Measurements from ENCODE around the gene LRRC38.

The LRRC38 gene

GRCh38 chr1:13487143-13487868 is 26.5 kb downstream of the LRRC38 start:
- Histone ChIP-seq H3K36me3 (ENCODE audit: control insufficient read depth, insufficient read depth, low read length) (no peaks in the 10 kb centered on the region), H3K27me3 (replicated peaks; ENCODE audit: control insufficient read depth, insufficient read depth, low read length) (no peaks in the 10 kb centered on the region; the same call in none of the 2 replicates), H3K4me3 (replicated peaks; ENCODE audit: low read depth, low read length) (no peak overlapping the region)
- TF ChIP-seq, protein P1, sequence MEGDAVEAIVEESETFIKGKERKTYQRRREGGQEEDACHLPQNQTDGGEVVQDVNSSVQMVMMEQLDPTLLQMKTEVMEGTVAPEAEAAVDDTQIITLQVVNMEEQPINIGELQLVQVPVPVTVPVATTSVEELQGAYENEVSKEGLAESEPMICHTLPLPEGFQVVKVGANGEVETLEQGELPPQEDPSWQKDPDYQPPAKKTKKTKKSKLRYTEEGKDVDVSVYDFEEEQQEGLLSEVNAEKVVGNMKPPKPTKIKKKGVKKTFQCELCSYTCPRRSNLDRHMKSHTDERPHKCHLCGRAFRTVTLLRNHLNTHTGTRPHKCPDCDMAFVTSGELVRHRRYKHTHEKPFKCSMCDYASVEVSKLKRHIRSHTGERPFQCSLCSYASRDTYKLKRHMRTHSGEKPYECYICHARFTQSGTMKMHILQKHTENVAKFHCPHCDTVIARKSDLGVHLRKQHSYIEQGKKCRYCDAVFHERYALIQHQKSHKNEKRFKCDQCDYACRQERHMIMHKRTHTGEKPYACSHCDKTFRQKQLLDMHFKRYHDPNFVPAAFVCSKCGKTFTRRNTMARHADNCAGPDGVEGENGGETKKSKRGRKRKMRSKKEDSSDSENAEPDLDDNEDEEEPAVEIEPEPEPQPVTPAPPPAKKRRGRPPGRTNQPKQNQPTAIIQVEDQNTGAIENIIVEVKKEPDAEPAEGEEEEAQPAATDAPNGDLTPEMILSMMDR (IDR thresholded peaks at IDR 0.05; ENCODE audit: insufficient read depth, low read length, poor library complexity, severe bottlenecking), result no peak
- DNase-seq (ENCODE audit: extremely low read depth, insufficient read length), result no peak

GRCh38 chr1:13483946-13484345 is 29.9 kb downstream of the LRRC38 start:
- H3K36me3 ChIP-seq (ENCODE audit: control insufficient read depth, insufficient read depth, low read length), result no peaks in the 10 kb centered on the region
- no peak for DNase-seq (ENCODE audit: extremely low read depth, insufficient read length)
- no peak overlapping the region for H3K4me3 ChIP-seq (replicated peaks; ENCODE audit: low read depth, low read length)
- H3K27me3 ChIP-seq (replicated peaks; ENCODE audit: control insufficient read depth, insufficient read depth, low read length), result no peaks in the 10 kb centered on the region; the same call in 1 of the 2 replicates
- TF ChIP-seq, protein P1 (IDR thresholded peaks at IDR 0.05; ENCODE audit: insufficient read depth, low read length, poor library complexity, severe bottlenecking), result no peak

GRCh38 chr1:13482600-13482999 is 31.2 kb downstream of the LRRC38 start:
- DNase-seq (ENCODE audit: extremely low read depth, insufficient read length), result no peak
- H3K27me3 ChIP-seq (replicated peaks; ENCODE audit: control insufficient read depth, insufficient read depth, low read length), result no peaks in the 10 kb centered on the region; the same call in 1 of the 2 replicates
- no peaks in the 10 kb centered on the region for H3K36me3 ChIP-seq (ENCODE audit: control insufficient read depth, insufficient read depth, low read length)
- TF ChIP-seq, protein P1 (IDR thresholded peaks at IDR 0.05; ENCODE audit: insufficient read depth, low read length, poor library complexity, severe bottlenecking), result no peak
- H3K4me3 ChIP-seq (replicated peaks; ENCODE audit: low read depth, low read length), result no peak overlapping the region

- no peak overlapping the region for H3K4me3 ChIP-seq (replicated peaks; ENCODE audit: low read depth, low read length)
- TF ChIP-seq, protein P1 (IDR thresholded peaks at IDR 0.05; ENCODE audit: insufficient read depth, low read length, poor library complexity, severe bottlenecking), result no peak
Measured at GRCh38 chr1:13479171-13479856, 34.5 kb downstream of the LRRC38 start.

GRCh38 chr1:13478692-13479091 is 35.1 kb downstream of the LRRC38 start:
- Histone ChIP-seq H3K27me3 (replicated peaks; ENCODE audit: control insufficient read depth, insufficient read depth, low read length) (no peaks in the 10 kb centered on the region), H3K36me3 (ENCODE audit: control insufficient read depth, insufficient read depth, low read length) (no peaks in the 10 kb centered on the region), H3K4me3 (replicated peaks; ENCODE audit: low read depth, low read length) (no peak overlapping the region)
- TF ChIP-seq, protein P1 (IDR thresholded peaks at IDR 0.05; ENCODE audit: insufficient read depth, low read length, poor library complexity, severe bottlenecking), result no peak
- DNase-seq (ENCODE audit: extremely low read depth, insufficient read length), result no peak

More at GRCh38 chr1:13479171-13479856, 34.5 kb downstream of the LRRC38 start:
- Histone ChIP-seq H3K36me3 (ENCODE audit: control insufficient read depth, insufficient read depth, low read length) (no peaks in the 10 kb centered on the region), H3K27me3 (replicated peaks; ENCODE audit: control insufficient read depth, insufficient read depth, low read length) (no peaks in the 10 kb centered on the region)
- no peak for DNase-seq (ENCODE audit: extremely low read depth, insufficient read length)

Measured in GM06990 (cell line).